GM21526 (cell line): ENCODE results near the gene EPC1.
"Not testable (repeated sequence)": the region's sequence is repeated elsewhere in the genome, so short reads cannot be mapped to it uniquely, and the experiment has no call there.

ENCODE experiments used
- ATAC-seq: cut with Tn5 transposase; IDR thresholded peaks from one replicate; pipeline ENCODE4 v1.9.1; 2021; ENCODE audit warnings: moderate library complexity; ENCODE audit not compliant: unreplicated experiment, low FRiP score

The EPC1 gene

GRCh38 chr10:32298075-32298812, 48.7 kb downstream of the EPC1 start:
- ATAC-seq: no peak

- ATAC-seq: no peak
Observed at GRCh38 chr10:32295027-32295426, 51.9 kb downstream of the EPC1 start.

- no peak for ATAC-seq
Observed at GRCh38 chr10:32293581-32293980, 53.4 kb downstream of the EPC1 start.

- ATAC-seq: no peak
Observed at GRCh38 chr10:32279795-32280194, 67.2 kb downstream of the EPC1 start.

GRCh38 chr10:32273336-32273735, 73.6 kb downstream of the EPC1 start:
- ATAC-seq: no peak

- no peak for ATAC-seq
Observed at GRCh38 chr10:32271617-32272016, 75.3 kb downstream of the EPC1 start.

GRCh38 chr10:32269343-32270100, 77.4 kb downstream of the EPC1 start:
- no peak for ATAC-seq

GRCh38 chr10:32268788-32269187, 78.2 kb downstream of the EPC1 start:
- ATAC-seq: no peak

GRCh38 chr10:32266979-32267378, 80.0 kb downstream of the EPC1 start:
- no peak for ATAC-seq

GRCh38 chr10:32266566-32266965, 80.4 kb downstream of the EPC1 start:
- no peak for ATAC-seq

GRCh38 chr10:32265756-32266155, 81.2 kb downstream of the EPC1 start:
- ATAC-seq: no peak

GRCh38 chr10:32263300-32263699, 83.7 kb downstream of the EPC1 start:
- no peak for ATAC-seq

GRCh38 chr10:32259551-32259950, 87.4 kb downstream of the EPC1 start:
- ATAC-seq: no peak

- peak; percentile 74 for ATAC-seq
Observed at GRCh38 chr10:32256613-32257437, 90.1 kb downstream of the EPC1 start.

GRCh38 chr10:32253821-32254220, 93.1 kb downstream of the EPC1 start:
- no peak for ATAC-seq

GRCh38 chr10:32253276-32253675, 93.7 kb downstream of the EPC1 start:
- ATAC-seq: no peak

GRCh38 chr10:32250489-32250888, 96.5 kb downstream of the EPC1 start:
- not testable (repeated sequence) for ATAC-seq

- ATAC-seq: no peak
Observed at GRCh38 chr10:32246685-32247084, 100.3 kb downstream of the EPC1 start.

GRCh38 chr10:32245760-32246159, 101.2 kb downstream of the EPC1 start:
- ATAC-seq: no peak

- no peak for ATAC-seq
Observed at GRCh38 chr10:32244421-32245207, 102.3 kb downstream of the EPC1 start.
